Activated CD8-positive, alpha-beta memory T cell treated with anti-CD3 and anti-CD28 coated beads for 1 hour (primary cell): ENCODE measurements around the gene GATA5.

ENCODE experiments used
- DNase-seq, 2 donors: peaks; one replicate each; pipeline ENCODE4 v3.0.0-alpha.2; 2020; ENCODE audit warnings: low read depth in 1 of 2; ENCODE audit errors: extremely low read depth in 1 of 2

GATA5 gene

GRCh38 chr20:62458275-62459251 is 17.2 kb downstream of the GATA5 start:
- DNase-seq: no peak

- DNase-seq: no peak
Observed at GRCh38 chr20:62457831-62458230, 18.0 kb downstream of the GATA5 start.

GRCh38 chr20:62457098-62457497 is 18.7 kb downstream of the GATA5 start:
- no peak for DNase-seq

GRCh38 chr20:62455929-62456328 is 19.9 kb downstream of the GATA5 start:
- DNase-seq: no peak

- DNase-seq: no peak
Observed at GRCh38 chr20:62454904-62455636, 20.7 kb downstream of the GATA5 start.

GRCh38 chr20:62453186-62453808 is 22.5 kb downstream of the GATA5 start:
- no peak for DNase-seq

GRCh38 chr20:62452475-62453095 is 23.2 kb downstream of the GATA5 start:
- DNase-seq: no peak

GRCh38 chr20:62451970-62452369 is 23.8 kb downstream of the GATA5 start:
- DNase-seq: no peak

GRCh38 chr20:62451156-62451767 is 24.5 kb downstream of the GATA5 start:
- DNase-seq: no peak

GRCh38 chr20:62449951-62450691 is 25.7 kb downstream of the GATA5 start:
- DNase-seq: no peak

GRCh38 chr20:62448788-62449187 is 27.0 kb downstream of the GATA5 start:
- DNase-seq: no peak

GRCh38 chr20:62448038-62448437 is 27.8 kb downstream of the GATA5 start:
- no peak for DNase-seq

GRCh38 chr20:62446888-62447869 is 28.6 kb downstream of the GATA5 start:
- no peak for DNase-seq

- no peak for DNase-seq
Observed at GRCh38 chr20:62446481-62446880, 29.3 kb downstream of the GATA5 start.

GRCh38 chr20:62445553-62446340 is 30.0 kb downstream of the GATA5 start:
- no peak for DNase-seq

GRCh38 chr20:62444286-62444685 is 31.5 kb downstream of the GATA5 start:
- DNase-seq: no peak

GRCh38 chr20:62441987-62442539 is 33.7 kb downstream of the GATA5 start:
- DNase-seq: no peak

GRCh38 chr20:62439218-62439617 is 36.6 kb downstream of the GATA5 start:
- DNase-seq: no peak
